OCI-M1 (cell line): ENCODE measurements around the gene GPAT2.
"Not testable (repeated sequence)": the region's sequence is repeated elsewhere in the genome, so short reads cannot be mapped to it uniquely, and the experiment has no call there.

ENCODE experiments used
- DNase-seq: peaks from one replicate; lab custom pipeline; 2025; lab: John Stamatoyannopoulos, UW

GPAT2 gene

GRCh38 chr2:96034792-96035191 is at the start of gene GPAT2:
Gene GPAT2 (minus strand): TSS chr2:96034916. CDS start chr2:96032359, 2,557 bp downstream.
- not testable (repeated sequence) for DNase-seq

DNA sequence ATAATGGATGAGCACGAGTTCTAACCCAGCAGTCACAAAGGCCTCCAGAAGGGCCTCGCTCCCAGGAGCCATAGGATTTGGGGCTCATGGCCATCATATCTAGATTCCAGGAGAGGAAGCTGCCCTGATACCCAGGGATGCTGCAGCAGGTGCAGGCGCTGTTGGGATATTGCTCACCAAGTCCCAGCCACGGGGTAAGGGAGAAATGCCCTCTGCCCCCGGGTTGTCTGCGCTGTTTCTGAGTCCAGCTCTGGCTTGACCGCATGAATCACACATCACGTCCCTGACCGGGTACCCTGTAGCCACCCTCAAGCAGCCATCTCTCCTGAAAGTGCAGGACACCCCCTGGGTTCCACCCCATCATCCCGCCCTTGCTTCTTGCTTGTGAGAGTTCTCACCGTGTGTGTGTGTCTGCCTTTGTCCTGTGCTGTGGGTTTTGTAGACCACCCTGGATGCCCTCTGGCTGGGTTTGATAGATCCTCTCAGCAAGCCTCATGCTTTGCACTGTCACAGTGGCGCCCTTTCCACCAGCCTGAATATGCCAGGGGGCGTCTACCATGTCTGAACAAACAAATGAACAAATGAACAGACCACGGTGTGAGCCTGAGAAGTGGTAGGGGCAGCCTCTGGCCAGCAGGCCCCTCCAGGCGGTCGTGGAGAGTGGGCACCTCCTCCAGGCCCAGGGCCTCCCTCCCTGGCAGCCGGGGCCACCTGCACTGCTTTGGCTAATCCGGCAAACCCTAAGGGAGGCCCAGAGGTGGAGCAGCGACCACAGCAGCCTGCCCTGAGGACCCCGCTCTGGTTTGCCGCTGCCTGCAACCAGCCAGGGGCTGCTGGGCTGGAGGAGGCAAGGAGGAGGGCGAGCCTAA is 49.5 kb upstream of the GPAT2 start:
- no peak for DNase-seq

DNA sequence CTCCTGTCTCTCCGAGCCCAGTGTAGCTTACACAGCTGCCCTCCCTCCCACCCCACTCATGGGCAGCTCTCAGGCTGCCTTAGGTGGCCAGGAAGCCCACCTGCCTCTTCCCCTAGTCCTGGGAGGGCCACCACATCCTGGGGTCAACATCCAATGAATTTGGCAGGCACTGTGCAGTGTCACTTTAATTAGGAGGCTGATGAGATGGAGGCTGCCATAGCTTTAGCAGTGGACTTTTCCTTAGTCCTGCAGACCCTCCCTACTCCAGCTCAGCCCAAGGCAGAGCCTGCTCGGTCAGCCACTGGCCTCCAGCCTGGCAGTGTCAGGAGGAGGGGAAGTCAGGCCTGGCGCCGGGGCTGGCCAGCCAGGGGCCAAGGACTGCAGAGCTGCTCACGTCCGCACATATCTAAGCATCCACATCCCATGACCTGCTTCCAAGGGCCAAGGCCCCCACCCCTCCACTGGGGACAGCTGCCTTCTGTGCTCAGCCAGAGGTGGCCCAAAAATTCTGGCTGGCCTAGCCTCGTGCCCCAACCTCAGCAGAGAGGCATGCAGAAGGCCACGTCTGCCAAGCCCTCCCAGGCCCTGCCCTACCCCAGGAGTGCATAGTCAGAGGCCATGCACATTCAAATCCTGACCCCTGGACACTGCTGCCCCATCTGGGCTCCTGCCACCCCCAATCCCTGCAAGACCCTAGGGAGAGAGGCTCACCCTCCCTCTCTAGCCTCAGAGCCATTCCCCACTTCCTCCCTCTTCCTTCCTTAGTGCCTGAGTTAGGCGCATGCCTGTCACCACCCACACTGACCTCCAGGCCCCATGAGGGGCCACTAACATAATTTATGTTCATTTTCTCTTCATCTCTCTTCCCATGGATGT is 48.6 kb upstream of the GPAT2 start:
- no peak for DNase-seq

GRCh38 chr2:96082211-96083063 is 47.7 kb upstream of the GPAT2 start:
- DNase-seq, result no peak

GRCh38 chr2:96081042-96081441 is 46.3 kb upstream of the GPAT2 start:
- DNase-seq, result no peak

DNA sequence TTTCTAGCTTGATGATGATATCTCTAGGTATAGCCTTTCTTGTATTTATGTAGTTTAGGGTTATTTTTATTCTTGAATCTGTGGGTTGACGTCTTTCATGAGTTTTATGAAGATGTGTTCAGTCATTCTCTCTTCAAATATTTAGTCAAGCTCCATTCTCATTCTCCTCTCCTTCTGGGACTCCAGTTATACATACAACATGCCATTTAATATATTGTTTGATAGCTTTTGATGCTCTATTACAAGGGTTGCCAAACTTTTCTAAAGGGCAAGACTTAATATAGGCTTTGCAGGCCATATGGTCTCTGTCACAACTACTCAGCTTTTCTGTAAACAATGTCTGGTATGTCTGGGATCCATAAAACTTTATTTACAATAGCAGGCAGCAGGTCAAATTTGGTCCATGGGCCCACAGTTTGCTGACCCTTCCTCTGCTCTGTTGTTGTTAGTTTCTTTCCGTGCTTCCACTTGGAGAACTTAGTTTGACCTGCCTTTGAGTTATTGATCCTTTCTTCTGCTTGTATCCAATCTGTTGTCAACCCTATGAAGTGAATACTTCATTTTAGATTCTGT is 40.6 kb upstream of the GPAT2 start:
- no peak for DNase-seq

- no peak for DNase-seq
These were observed 39.4 kb upstream of the GPAT2 start for GRCh38 chr2:96074156-96074555.

GRCh38 chr2:96073170-96073775 is 38.6 kb upstream of the GPAT2 start:
- DNase-seq, result no peak

DNA sequence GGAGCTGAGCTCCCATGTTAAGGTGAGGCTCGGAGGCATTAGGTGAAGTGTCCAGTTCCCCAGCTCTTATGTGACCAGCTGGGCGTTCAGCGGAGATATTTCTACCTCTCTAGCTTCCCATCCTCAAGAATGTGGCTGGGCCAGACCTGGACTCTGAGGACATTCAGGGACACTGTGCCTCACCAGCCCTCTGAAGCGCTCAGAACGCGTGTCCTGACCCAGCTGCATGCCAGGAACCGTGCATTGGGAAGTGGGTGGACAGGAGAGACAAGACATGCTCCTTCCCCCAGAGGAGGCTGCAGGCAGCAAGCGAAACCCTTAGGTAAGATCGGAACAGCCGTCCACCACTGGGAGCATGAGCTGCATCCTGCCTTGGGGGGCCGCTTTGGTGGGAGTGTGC is 38.0 kb upstream of the GPAT2 start:
- no peak for DNase-seq

DNA sequence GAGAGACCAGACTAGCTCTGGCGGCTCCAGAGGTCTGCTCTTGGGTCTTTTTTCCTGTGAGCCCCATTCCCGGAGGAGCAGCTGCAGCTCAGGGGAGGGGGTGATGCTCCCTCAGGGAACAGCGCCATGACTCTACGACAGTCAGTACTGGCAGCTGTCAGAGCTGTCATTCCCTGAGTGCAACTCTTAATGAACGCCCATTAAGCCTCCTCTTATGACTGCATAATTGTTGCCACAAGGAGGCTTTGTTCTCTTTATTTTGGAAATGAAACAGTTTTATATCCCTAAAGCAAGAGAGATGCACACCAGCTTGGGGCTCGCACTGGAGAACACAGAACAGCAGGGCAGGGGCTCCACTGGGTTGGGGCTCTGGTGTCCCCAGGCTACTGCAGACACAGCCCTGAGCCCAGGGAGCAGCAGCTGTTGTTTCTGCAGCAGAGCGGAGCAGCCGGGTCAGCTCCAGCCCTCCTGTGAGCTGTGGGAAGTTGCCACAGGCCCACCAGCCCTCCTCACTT is 37.3 kb upstream of the GPAT2 start:
- not testable (repeated sequence) for DNase-seq

- not testable (repeated sequence) for DNase-seq
These were observed 36.6 kb upstream of the GPAT2 start for GRCh38 chr2:96071087-96071976.

- DNase-seq, result not testable (repeated sequence)
These were observed 35.6 kb upstream of the GPAT2 start for GRCh38 chr2:96070351-96070750.

DNA sequence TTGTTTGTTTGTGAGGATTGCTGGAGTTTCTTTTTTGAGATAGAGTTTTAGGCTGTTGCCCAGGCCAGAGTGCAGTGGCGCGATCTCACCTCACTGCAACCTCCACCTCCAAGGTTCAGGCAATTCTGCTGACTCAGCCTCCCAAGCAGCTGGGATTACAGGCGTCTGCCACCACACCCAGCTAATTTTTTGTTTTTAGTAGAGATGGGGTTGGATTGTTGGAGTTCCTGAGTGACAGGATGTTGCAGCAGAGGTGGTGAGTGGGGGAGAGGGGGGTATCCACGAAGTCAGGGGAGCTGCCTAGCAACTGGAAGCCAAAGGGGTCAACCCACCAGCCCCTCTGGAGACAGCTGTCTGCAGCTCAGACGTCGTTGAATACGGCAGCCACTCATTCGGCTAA is 35.2 kb upstream of the GPAT2 start:
- not testable (repeated sequence) for DNase-seq

DNA sequence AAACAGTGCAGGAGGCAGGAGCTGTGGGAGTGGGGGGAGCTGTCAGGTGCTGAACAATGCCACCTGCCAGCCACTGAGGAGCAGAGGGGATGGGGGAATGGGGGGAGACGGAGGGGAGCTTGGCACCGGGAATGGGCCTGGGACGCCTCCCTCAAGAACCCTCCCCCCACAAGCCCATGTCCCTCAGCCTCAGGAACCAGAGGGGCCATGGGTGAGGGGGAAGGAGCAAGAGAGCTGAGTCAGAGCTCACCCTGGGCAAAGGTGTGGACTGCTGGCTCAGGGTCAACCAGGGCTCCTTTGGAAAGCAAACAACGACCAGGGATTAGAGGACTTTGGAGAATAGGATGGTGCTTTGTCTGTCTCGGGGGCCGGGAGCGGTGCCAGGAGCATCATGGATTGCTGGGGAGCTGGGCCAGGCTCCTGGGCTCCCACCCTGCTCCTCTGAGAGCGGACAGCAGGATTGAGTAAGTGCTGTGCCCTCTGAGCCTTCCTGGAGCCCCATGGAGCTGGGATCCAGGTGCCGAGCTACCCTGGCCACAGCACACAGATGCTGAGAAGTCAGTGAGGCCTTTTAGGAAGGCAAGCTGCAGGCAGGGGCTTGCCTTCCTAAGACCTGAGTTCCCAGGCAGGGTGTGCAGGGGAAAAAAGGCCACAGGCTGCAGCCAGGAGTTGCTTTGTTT is 33.3 kb upstream of the GPAT2 start:
- DNase-seq, result not testable (repeated sequence)

GRCh38 chr2:96067098-96067660 is 32.5 kb upstream of the GPAT2 start:
- not testable (repeated sequence) for DNase-seq

- not testable (repeated sequence) for DNase-seq
These were observed 31.8 kb upstream of the GPAT2 start for GRCh38 chr2:96066511-96066910.

DNA sequence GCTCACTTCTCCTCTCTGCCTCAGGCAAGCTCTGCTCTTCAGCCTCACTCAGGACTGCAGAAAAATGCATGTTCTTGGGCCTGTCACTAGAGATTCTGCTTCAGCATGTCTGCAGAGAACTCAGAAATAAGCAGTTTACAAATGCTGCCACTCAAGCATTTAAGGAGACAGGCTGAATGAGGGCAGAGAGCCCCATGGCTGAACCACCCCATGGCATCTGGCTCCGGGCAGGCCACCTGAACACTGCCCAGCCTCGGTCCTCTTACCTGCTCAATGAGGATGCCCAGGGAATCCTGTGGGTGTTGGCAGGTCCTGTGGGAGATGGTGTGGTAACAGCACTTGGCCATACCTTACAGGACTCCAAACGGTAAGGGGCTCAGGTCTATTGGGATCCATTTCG is 31.2 kb upstream of the GPAT2 start:
- not testable (repeated sequence) for DNase-seq

DNA sequence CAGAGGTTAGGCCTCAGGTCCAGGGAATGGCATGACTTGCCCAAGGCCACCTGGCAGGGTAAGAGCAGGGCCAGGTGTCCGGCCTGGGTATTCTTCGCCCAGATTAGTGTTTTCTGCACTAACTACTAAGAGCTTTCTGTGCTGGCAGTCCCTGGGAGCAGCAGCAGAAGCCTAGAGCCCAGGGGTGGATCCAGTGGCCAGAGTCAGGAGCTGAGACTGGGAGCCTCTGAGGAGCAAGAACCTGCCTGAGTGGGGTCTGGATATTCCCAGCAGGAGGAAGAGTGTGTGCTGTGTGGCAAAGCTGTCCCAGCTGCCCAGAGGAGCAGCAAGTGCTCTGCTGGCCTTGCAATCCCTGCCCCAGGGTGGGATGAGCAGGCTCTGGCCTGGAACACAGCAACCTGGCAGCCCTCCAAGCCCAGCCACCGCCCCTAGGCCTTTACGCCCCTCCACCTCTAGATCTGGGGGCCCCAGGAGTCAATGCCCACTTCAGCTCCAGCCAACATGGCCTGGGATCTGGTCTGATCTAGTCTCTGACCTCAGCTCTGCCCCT is 30.7 kb upstream of the GPAT2 start:
- DNase-seq, result no peak

GRCh38 chr2:96064760-96065159 is 30.0 kb upstream of the GPAT2 start:
- DNase-seq, result not testable (repeated sequence)
